Stimulated activated naive CD4-positive, alpha-beta T cell treated with Interleukin-2 at 50 U/mL for 16 hours (primary cell): ENCODE results near the gene PDE6B.
A peak's percentile ranks its signal among the peaks of the same experiment; 100 is the strongest.
"Not testable (repeated sequence)": the region's sequence is repeated elsewhere in the genome, so short reads cannot be mapped to it uniquely, and the experiment has no call there.

Source experiments
- DNase-seq: peaks from one replicate; lab custom pipeline; 2025; lab: John Stamatoyannopoulos, UW

The PDE6B gene

DNA sequence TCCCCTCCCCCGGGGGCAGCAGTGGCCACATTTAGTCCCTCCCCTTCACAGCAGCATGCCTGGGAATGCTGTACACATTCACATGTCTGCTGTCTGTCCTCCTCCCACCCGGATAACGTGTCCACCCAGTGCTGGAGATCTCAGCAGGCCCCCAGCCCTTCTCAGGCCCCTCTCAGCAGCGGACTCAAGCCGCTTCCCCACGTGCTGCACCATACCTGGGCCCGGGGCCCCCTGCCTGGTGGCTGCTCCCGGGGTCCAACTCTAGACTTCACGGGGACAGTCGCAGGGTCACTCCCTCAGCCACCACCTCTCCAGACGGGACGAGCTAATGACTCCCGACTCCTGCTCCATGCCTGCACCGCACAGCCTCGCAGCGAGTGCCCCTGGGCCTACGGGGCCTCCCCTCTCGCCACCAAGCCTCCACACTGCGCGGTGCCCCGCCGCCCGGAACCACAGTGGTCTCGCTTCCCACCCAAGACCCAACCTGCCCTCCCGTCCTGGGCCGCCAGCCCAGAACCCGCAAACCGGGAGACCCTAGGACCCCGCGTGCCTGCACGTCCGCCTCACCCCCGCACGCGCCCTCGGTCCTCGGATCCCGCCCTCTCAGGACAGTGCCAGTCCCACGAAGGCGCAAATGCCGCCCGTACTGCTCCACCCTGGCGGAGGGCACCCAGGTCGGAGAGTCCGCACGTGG is 79.0 kb downstream of the PDE6B start:
- DNase-seq: no peak

GRCh38 chr4:704971-705277 is 79.6 kb downstream of the PDE6B start:
- DNase-seq: no peak

DNA sequence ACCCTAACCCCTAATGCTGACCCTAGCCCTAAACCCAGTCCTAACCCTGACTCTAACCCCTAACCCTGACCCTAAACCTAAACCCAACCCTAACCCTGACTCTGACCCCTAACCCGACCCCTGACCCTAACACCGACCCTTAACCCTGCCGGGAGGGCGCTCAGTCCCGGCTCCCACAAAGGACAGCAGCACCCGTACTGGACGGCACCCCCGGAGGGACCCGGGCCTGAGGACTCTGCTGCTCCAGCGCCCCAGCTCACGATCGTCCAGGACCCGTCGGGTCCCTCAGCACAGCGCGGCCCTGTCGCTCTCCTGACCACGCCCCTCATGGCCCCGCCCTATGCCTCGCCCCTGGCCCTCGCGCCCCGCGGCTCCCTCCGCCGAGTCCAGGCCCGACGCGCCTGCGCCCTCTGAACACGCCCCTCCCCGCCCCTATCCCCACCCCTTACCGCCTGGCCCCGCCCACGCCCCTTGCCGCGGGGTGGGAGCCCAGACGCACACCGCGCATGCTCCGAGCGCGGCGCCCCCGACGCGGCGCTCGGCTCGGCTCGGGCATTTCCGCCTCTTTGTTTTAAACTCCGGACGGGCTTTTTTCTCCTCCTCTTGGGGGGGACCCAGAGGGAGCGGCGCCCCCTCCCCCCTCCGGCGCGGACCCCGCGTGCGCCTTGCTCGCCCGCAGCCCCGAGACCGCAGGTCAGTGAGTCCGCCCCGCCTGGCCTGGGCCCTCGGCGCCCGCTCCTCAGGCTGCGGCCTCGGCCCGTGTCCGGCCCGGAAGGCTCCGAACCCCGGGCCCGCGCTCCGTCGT is 80.1 kb downstream of the PDE6B start, which contains the start of gene PCGF3:
PCGF3 (plus strand) TSS at position 555 of the 805 bp plus-strand sequence. CDS start 27,849 bp downstream, outside the sequence.
- DNase-seq: peak; percentile 96

DNA sequence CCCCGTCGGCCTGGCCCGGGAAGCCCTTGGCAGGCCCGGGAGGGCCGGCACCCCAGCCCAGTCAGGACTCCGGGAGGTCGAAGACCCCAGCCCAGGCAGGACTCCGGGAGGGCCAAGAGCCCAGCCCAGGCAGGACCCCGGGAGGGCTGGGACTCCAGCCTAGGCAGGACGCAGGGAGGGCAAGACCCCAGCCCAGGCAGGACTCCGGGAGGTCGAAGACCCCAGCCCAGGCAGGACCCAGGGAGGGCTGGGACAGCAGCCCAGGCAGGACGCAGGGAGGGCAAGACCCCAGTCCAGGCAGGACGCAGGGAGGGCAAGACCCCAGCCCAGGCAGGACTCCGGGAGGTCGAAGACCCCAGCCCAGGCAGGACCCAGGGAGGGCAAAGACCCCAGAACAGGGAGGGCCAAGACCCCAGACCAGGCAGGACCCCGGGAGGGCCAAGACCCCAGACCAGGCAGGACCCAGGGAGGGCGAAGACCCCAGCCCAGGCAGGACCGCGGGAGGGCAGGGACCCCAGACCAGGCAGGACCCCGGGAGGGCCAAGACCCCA is 80.8 kb downstream of the PDE6B start:
- not testable (repeated sequence) for DNase-seq

DNA sequence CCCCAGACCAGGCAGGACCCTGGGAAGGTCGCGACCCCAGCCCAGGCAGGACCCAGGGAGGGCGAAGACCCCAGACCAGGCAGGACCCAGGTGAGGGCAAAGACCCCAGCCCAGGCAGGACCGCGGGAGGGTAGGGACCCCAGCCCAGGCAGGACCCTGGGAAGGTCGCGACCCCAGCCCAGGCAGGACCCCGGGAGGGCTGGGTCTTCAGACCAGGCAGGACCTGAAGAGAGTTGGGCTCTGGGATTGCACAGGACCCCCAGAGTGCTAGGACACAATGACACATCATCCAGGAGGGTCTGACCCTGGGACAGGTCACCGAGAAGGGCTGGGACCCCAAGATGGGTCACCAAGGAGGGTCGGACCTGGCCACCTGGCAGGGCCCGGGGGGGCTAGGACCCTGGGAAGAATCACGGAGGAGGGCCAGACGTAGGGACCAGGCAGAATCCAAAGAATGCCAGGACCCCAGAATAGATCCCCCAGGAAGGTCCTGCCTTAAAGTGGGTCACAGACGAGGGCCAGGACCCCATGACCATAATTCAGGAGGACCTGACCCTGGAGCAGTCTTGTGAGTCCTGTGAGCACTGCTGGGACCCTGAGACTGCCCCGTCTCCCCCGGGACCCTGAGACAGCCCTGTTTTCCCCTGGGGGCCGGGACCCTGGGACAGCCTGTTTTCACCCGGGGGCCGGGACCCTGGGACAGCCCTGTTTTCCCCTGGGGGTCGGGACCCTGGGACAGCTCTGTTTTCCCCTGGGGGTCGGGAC is 81.6 kb downstream of the PDE6B start:
- no peak for DNase-seq

DNA sequence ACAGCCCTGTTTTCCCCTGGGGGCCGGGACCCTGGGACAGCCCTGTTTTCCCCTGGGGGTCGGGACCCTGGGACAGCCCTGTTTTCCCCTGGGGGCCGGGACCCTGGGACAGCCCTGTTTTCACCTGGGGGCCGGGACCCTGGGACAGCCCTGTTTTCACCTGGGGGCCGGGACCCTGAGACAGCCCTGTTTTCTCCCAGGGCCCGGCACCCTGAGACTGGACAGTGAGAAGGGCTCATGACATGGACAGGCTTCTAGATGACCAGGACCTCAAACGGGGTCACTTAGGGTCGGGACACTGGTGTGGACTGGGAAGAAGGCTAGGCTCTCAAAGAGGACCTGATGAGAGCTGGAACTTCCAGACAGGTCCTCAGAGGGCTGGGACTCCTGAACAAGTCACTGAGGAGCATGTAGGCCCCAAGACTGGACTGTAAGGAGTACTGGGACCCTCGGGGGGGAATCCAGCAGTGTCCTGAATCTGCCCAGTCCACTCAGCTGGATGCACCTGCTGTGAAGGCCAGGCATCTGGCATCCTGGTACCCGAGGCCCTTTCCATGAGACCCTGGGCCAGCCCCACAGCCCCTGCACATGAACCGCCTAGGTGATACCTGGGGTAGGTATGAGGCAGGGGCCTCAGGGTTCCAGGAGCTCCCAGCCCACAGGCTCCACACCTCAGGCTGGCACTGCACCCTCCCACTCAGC is 82.7 kb downstream of the PDE6B start:
- DNase-seq: no peak

DNA sequence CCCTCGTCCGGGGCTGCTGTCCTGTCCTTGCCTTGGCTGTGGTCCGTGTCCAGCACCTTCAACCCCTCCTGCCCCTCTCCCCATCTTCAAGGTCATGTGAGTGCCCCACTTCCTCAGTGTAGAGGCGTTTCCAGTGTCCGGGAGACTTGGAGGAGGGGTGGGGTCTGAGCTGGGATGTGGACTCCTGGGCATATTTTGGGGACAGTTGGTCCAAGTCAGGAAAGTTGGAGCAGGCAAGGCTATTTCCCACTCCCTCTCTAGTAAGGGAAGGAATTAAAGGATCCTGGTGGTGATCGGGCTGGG is 83.2 kb downstream of the PDE6B start:
- DNase-seq: no peak

GRCh38 chr4:709348-709747 is 84.0 kb downstream of the PDE6B start:
- no peak for DNase-seq

GRCh38 chr4:710116-710515 is 84.7 kb downstream of the PDE6B start:
- DNase-seq: no peak

DNA sequence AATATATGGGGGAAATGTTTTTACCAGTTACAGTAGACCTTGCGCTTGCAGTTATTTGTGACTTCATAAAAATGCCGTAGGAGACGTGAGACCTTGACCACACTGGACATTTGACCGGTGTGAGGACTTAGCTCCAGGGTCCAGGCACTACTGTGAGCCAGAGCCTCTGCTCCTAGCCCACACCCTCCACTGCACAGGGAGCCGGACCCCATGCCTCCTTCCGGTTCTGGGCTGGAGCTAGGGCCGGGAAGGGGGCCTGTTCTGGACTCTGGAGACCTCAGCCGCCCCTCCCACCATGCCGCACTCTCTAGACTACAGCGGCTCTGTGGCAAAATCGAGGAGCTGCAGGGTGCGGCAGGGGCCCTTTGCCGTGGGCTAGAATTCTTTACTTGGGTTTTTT is 85.5 kb downstream of the PDE6B start:
- no peak for DNase-seq

- no peak for DNase-seq
Measured at GRCh38 chr4:712093-712492, 86.7 kb downstream of the PDE6B start.

DNA sequence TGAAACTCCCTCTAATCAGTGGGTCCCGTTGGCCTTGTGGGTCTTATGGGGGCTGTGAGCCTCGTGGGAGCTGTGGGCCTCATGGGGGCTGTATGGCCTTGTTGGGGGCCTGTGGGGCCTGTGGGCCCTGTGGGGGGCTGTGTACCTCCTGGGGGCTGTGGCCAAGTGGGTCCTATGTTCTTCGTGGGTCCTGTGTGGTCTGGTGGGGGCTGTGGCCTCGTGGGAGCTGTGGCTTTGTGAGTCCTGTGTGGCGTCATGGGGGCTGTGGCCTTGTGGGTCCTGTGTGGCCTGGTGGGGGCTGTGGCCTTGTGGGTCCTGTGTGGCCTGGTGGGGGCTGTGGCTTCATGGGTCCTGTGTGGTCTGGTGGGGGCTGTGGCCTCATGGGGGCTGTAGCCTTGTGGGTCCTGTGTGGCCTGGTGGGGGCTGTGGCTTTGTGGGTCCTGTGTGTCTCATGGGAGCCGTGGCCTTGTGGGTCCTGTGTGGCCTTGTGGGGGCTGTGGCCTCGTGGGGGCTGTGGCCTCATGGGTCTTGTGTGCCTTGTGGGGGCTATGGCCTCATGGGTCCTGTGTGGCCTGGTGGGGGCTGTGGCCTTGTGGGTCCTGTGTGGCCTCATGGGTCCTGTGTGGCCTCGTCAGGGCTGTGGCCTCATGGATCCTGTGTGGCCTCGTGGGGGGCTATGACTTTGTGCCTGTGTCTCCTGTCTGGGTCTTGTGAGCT is 87.7 kb downstream of the PDE6B start:
- DNase-seq: no peak

GRCh38 chr4:714087-714486 is 88.7 kb downstream of the PDE6B start:
- DNase-seq: no peak

GRCh38 chr4:717601-718320 is 92.4 kb downstream of the PDE6B start:
- no peak for DNase-seq

DNA sequence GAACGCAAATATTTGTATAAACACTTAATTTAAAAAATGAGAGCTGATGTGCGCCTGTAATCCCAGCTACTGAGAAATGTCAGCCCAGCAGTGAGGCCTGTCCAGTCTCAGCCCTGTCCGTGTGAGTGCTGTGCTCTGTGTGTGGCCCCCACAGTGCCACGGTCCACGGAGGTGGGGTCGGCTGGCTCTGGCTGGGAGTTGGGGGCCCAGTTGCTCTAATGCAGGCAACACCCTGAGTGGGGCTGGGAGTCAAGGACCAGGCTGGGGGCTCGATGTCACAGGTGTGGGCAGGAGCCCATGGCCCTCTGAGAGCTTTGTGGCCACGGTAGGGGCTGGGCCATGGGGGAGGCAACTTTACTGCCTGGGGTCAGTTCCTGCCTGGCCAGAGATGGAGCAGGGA is 93.1 kb downstream of the PDE6B start:
- DNase-seq: no peak
